HepG2 (cell line): ENCODE results near the gene SF3A2. TPM values are rescaled to one million over a fixed set of nuclear protein-coding genes. Genes with fewer than 3 reads are reported as not detected.

ENCODE experiments used
- DR1 ChIP-seq: sonication (generic); formaldehyde crosslinking; IDR thresholded peaks from 2 replicates; pipeline ENCODE4 v1.8.0; 2021; ENCODE audit warnings: mild to moderate bottlenecking, missing genetic modification reagents, inconsistent platforms
- HNF1A ChIP-seq, 2 experiments: sonication (generic) in 1 of 2; formaldehyde crosslinking in 1 of 2; IDR thresholded peaks; 2 replicates each; pipeline versions ENCODE4 v1.4.0 to v1.6.1; 2016 to 2020; ENCODE audit warnings: borderline replicate concordance in 1 of 2, low read depth in 1 of 2, mild to moderate bottlenecking in 1 of 2, missing genetic modification reagents in 1 of 2
- MAZ ChIP-seq, 2 experiments: sonication (generic) in 1 of 2; formaldehyde crosslinking in 1 of 2; IDR thresholded peaks; 2 replicates each; pipeline versions ENCODE4 v1.5.0 to v1.6.1; 2012 to 2020; ENCODE audit warnings: low read depth in 2 of 2, mild to moderate bottlenecking in 2 of 2, borderline replicate concordance in 1 of 2, improper control_type of control experiment in 1 of 2, low read length in 1 of 2, missing genetic modification reagents in 1 of 2, moderate library complexity in 1 of 2
- PAXIP1 ChIP-seq: sonication (generic); formaldehyde crosslinking; conservative IDR thresholded peaks from 2 replicates; pipeline ENCODE4 v1.4.0; 2020; ENCODE audit warnings: mild to moderate bottlenecking, missing genetic modification reagents, moderate library complexity
- SALL1 ChIP-seq: sonication (generic); formaldehyde crosslinking; IDR thresholded peaks from 2 replicates; pipeline ENCODE4 v1.8.0; 2022; ENCODE audit warnings: mild to moderate bottlenecking, missing genetic modification reagents
- SSRP1 ChIP-seq: IDR thresholded peaks from 2 replicates; pipeline ENCODE4 v1.6.1; 2016; ENCODE audit warnings: control low read depth
- ZNF33B ChIP-seq: sonication (generic); formaldehyde crosslinking; IDR thresholded peaks from 2 replicates; pipeline ENCODE4 v1.5.1; 2020; ENCODE audit warnings: mild to moderate bottlenecking, missing genetic modification reagents
- ZNF430 ChIP-seq: sonication (generic); formaldehyde crosslinking; IDR thresholded peaks from 2 replicates; pipeline ENCODE4 v1.9.0; 2021; ENCODE audit warnings: mild to moderate bottlenecking, missing genetic modification reagents
- ZNF510 ChIP-seq: sonication (generic); formaldehyde crosslinking; IDR thresholded peaks from 2 replicates; pipeline ENCODE4 v1.4.0; 2020; ENCODE audit warnings: low read depth, mild to moderate bottlenecking, missing genetic modification reagents
- ZNF564 ChIP-seq: sonication (generic); formaldehyde crosslinking; IDR thresholded peaks from 2 replicates; pipeline ENCODE4 v1.8.1; 2023; ENCODE audit warnings: mild to moderate bottlenecking, missing genetic modification reagents
- ZNF644 ChIP-seq: IDR thresholded peaks from 2 replicates; pipeline ENCODE4 v1.6.1; 2016; ENCODE audit warnings: low read depth
- ZNF766 ChIP-seq: sonication (generic); formaldehyde crosslinking; IDR thresholded peaks from 2 replicates; pipeline ENCODE4 v1.5.0; 2020; ENCODE audit warnings: missing genetic modification reagents, borderline replicate concordance
- polyA plus RNA-seq, 8 experiments: library from polyadenylated mRNA; depleted of rRNA in 3 of 8; stranded (reverse) in 7 of 8; unstranded in 1 of 8; fragments of >200 nt; fragmentation: Illumina TruSeq in 4 of 8; extraction: Trizol in 4 of 8; gene quantifications; 2 replicates each; pipeline versions ENCODE4 v1.2.1 to v1.2.3, GENCODE V29; 2011 to 2016; ENCODE audit warnings: low read depth in 4 of 8, missing spikeins in 1 of 8, mixed read lengths in 1 of 8; ENCODE audit not compliant: insufficient read depth in 1 of 8
- total RNA-seq, 5 experiments: library from RNA; depleted of rRNA; stranded (reverse); fragments of >200 nt; fragmentation: Illumina TruSeq; extraction: Trizol; gene quantifications; 2 replicates each; pipeline ENCODE4 v1.2.3, GENCODE V29; 2016; ENCODE audit warnings: low read depth in 1 of 5
- TF ChIP-seq, protein P1 (sequence below): sonication (generic); formaldehyde crosslinking; IDR thresholded peaks from 2 replicates; pipeline ENCODE4 v1.4.0; 2020; ENCODE audit warnings: missing genetic modification reagents

SF3A2 gene
- total and polyA plus RNA-seq, 2 of the 13 experiments (the other 11 are each of a cell fraction or from before 2014, with no cell fraction given), result 8.6 to 8.8 TPM

DNA sequence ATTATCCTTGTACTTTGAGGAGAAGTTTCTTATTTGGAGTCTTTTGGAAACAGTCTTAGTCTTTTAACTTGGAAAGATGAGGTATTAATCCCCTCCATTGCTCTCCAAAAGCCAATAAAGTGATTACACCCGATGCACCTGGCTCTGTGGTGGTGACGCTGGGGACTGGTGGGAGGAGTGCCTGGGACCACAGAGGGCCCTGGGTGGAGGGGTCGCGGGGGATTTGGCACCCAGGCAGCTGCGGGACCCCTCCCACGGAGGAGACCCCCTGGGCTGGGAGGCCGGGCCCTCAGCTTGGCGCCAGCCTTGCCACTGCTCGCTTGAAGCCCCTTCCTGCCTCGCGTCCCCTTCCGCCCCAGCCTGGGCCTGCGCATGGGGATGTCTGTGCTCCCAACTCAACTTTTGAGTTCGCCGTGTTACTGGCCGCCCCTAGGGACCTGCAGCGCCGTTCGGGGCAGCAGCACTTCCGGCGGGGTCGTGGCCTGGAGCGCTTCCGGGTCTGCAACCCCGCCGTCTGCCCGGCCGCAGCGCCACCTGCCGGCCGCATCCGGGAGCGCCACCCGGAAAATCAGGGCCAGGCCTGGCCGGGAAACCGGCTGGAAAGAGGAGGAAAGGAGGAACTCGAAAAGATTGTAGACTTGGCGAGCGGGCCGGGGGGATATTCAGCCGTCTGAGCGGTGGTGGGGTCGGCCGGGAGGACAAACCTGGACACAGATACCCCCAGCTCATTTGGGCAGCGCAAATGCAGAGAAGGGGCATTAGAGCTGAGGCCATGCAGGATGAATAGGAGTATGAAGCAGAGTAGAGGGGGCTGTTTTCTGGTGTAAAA lies 36.9 kb downstream of the SF3A2 start (continued):
- TF ChIP-seq ZNF33B (CRISPR knock-in tag), result 0 out of 2 replicates have a peak, but pooled peaks have one; percentile 78
- peak; percentile 60 for TF ChIP-seq ZNF564 (CRISPR knock-in tag)
- TF ChIP-seq SALL1 (CRISPR knock-in tag), result peak; percentile 86
- TF ChIP-seq ZNF644, result no peak
- 0 out of 2 replicates have a peak, but pooled peaks have one; percentile 23 for TF ChIP-seq MAZ (IDR thresholded peaks at IDR 0.05; ENCODE audit: borderline replicate concordance, low read depth, low read length)
- TF ChIP-seq MAZ (CRISPR knock-in tag; IDR thresholded peaks at IDR 0.05; ENCODE audit: low read depth), result peak; percentile 46; the same call in 1 of the 2 replicates
- no peak for TF ChIP-seq ZNF510 (CRISPR knock-in tag)
- TF ChIP-seq ZNF766 (CRISPR knock-in tag), result no peak
- TF ChIP-seq PAXIP1, result peak; percentile 31
- no peak for TF ChIP-seq SSRP1 (CRISPR knock-in tag)
- TF ChIP-seq ZNF430, result 0 out of 2 replicates have a peak, but pooled peaks have one; percentile 62
- no peak for TF ChIP-seq DR1 (CRISPR knock-in tag)
- TF ChIP-seq, protein P1, sequence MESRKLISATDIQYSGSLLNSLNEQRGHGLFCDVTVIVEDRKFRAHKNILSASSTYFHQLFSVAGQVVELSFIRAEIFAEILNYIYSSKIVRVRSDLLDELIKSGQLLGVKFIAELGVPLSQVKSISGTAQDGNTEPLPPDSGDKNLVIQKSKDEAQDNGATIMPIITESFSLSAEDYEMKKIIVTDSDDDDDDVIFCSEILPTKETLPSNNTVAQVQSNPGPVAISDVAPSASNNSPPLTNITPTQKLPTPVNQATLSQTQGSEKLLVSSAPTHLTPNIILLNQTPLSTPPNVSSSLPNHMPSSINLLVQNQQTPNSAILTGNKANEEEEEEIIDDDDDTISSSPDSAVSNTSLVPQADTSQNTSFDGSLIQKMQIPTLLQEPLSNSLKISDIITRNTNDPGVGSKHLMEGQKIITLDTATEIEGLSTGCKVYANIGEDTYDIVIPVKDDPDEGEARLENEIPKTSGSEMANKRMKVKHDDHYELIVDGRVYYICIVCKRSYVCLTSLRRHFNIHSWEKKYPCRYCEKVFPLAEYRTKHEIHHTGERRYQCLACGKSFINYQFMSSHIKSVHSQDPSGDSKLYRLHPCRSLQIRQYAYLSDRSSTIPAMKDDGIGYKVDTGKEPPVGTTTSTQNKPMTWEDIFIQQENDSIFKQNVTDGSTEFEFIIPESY, result peak; percentile 81
- no peak for TF ChIP-seq HNF1A (IDR thresholded peaks at IDR 0.05; ENCODE audit: low read depth)
- TF ChIP-seq HNF1A (CRISPR knock-in tag; IDR thresholded peaks at IDR 0.05; ENCODE audit: borderline replicate concordance), result peak; percentile 53; the same call in 1 of the 2 replicates
